K562 (cell line): ENCODE results near the gene XKR7. TPM values are rescaled to one million over a fixed set of nuclear protein-coding genes. Genes with fewer than 3 reads are reported as not detected.

ENCODE experiments used
- ATAC-seq: fragments of 200-7000 bp; cut with Tn5 transposase; 3 replicates; pipeline ENCODE4 v1.9.1; 2020; ENCODE audit warnings: moderate library complexity
- BruUV-seq: library from RNA; stranded (reverse); fragments of 400-500 nt; replicated peaks from 2 replicates; lab custom pipeline; 2021; lab: Mats Ljungman, UMichigan
- CTCF ChIA-PET: fragments of 300-600 bp; formaldehyde crosslinking; extraction: SDS; loops from one replicate; lab custom pipeline; 2021; ENCODE audit warnings: low intra/inter-chr PET ratio; lab: Yijun Ruan, JAX
- POLR2A ChIA-PET: fragments of 300-600, 350-650 bp; sonication (Branson Sonifier 250); formaldehyde crosslinking; extraction: SDS; loops from one replicate; lab custom pipeline; 2021; ENCODE audit warnings: antibody characterized with exemption, inconsistent platforms; lab: Yijun Ruan, JAX
- DNase-seq, 4 experiments: peaks; one replicate each; pipeline versions ENCODE4 v3.0.0 to v3.0.0-alpha.2; 2011 to 2018; ENCODE audit warnings: low spot score in 3 of 4, mixed read lengths in 3 of 4; ENCODE audit errors: extremely low read depth in 1 of 4
- FAIRE-seq: peaks from 2 replicates; lab custom pipeline; 2011; peaks lifted over from hg19 to GRCh38; lab: Jason Lieb, UNC
- H2AFZ ChIP-seq: 2 replicates; pipeline ENCODE4 v1.6.0; 2011; ENCODE audit warnings: low read depth, low read length, control low read depth, inconsistent platforms
- H3K27ac ChIP-seq: fragments of 200-600 bp; 3 replicates; pipeline ENCODE4 v1.8.0; 2011; ENCODE audit warnings: low read depth, mild to moderate bottlenecking, control low read depth, inconsistent platforms, low read length, moderate library complexity, mixed read lengths; ENCODE audit errors: extremely low read depth
- H3K27me3 ChIP-seq, 2 experiments: fragments of 300-600 bp in 1 of 2; 2 replicates in 1 of 2; 3 replicates in 1 of 2; pipeline versions ENCODE4 v1.6.0 to v1.8.0; 2011; ENCODE audit warnings: inconsistent platforms in 2 of 2, low read length in 2 of 2, mild to moderate bottlenecking in 1 of 2, mixed read lengths in 1 of 2, moderate library complexity in 1 of 2; ENCODE audit not compliant: control insufficient read depth in 2 of 2, insufficient read depth in 2 of 2
- H3K36me3 ChIP-seq: fragments of 300-600 bp; 3 replicates; pipeline ENCODE4 v1.8.0; 2011; ENCODE audit warnings: mild to moderate bottlenecking, low read length, inconsistent platforms; ENCODE audit not compliant: control insufficient read depth, insufficient read depth
- H3K4me1 ChIP-seq, 2 experiments: fragments of 200-600 bp in 1 of 2; replicated peaks in 1 of 2; 2 replicates in 1 of 2; 3 replicates in 1 of 2; pipeline versions ENCODE4 v1.5.1 to v1.8.0; 2011; ENCODE audit warnings: inconsistent platforms in 2 of 2, low read length in 2 of 2, mild to moderate bottlenecking in 1 of 2, mixed read lengths in 1 of 2, moderate library complexity in 1 of 2; ENCODE audit not compliant: control insufficient read depth in 2 of 2, insufficient read depth in 2 of 2
- H3K4me2 ChIP-seq: 2 replicates; pipeline ENCODE4 v1.6.1; 2011; ENCODE audit warnings: low read length, control low read depth, inconsistent platforms, mixed read lengths; ENCODE audit not compliant: insufficient read depth
- H3K4me3 ChIP-seq: fragments of 200-600 bp; sonication (generic), shearing (Covaris generic); 2 replicates; pipeline ENCODE4 v1.5.1; 2016; ENCODE audit warnings: control low read depth, inconsistent platforms
- H3K79me2 ChIP-seq: fragments of 200-600 bp; 3 replicates; pipeline ENCODE4 v1.8.0; 2011; ENCODE audit warnings: low read length, inconsistent platforms; ENCODE audit not compliant: control insufficient read depth, insufficient read depth
- H3K9ac ChIP-seq, 2 experiments: 2 replicates each; pipeline versions ENCODE4 v1.6.0 to v1.6.1; 2011; ENCODE audit warnings: low read depth in 2 of 2, low read length in 2 of 2, control low read depth in 1 of 2, inconsistent platforms in 1 of 2, mild to moderate bottlenecking in 1 of 2, mixed read lengths in 1 of 2; ENCODE audit not compliant: insufficient read depth in 1 of 2
- H3K9me1 ChIP-seq: one replicate; pipeline ENCODE4 v1.6.0; 2011; ENCODE audit warnings: inconsistent platforms, mild to moderate bottlenecking, low read length, moderate library complexity; ENCODE audit not compliant: control insufficient read depth, insufficient read depth
- H3K9me3 ChIP-seq: replicated peaks from 2 replicates; pipeline ENCODE4 v1.5.1; 2011; ENCODE audit warnings: low read depth, low read length, inconsistent platforms; ENCODE audit not compliant: control insufficient read depth, insufficient read depth
- H4K20me1 ChIP-seq: replicated peaks from 2 replicates; pipeline ENCODE4 v1.6.1; 2011; ENCODE audit warnings: low read length, inconsistent platforms, mixed read lengths; ENCODE audit not compliant: control insufficient read depth, insufficient read depth
- KAT2B ChIP-seq: IDR thresholded peaks from one replicate; pipeline ENCODE4 v1.6.1; 2012; ENCODE audit warnings: low read depth, mild to moderate bottlenecking, control low read depth, inconsistent platforms, low read length, moderate library complexity
- NONO ChIP-seq, 2 experiments: fragments of 200-400 bp in 1 of 2; fragments of 450-650 bp in 1 of 2; formaldehyde crosslinking in 1 of 2; IDR thresholded peaks; 2 replicates each; pipeline ENCODE4 v1.6.1; 2017; ENCODE audit warnings: low read depth in 2 of 2, mild to moderate bottlenecking in 2 of 2, moderate library complexity in 2 of 2, low read length in 1 of 2
- WGBS: fragments of 100-300 bp; shearing (Covaris generic); methylation state at CpG from one replicate; pipeline ENCODE4 v1.1.6; 2016; ENCODE audit warnings: low coverage, mixed read lengths; ENCODE audit not compliant: insufficient coverage; ENCODE audit errors: missing lambda C conversion rate; 5-methylcytosine and 5-hydroxymethylcytosine counted together
- in situ Hi-C: fragments of 300-500 bp; cut with MboI; formaldehyde crosslinking; loops from 4 replicates; pipeline ENCODE4 v1.15.0; 2018; ENCODE audit warnings: inconsistent platforms, mixed read lengths
- intact Hi-C: fragments of 100-400 bp; cut with micrococcal nuclease; formaldehyde crosslinking; loops from 2 replicates; pipeline ENCODE4 v1.14.2; 2022
- polyA plus RNA-seq, 8 experiments: library from polyadenylated mRNA; depleted of rRNA in 4 of 8; stranded (reverse) in 5 of 8; unstranded in 3 of 8; fragments of >200 nt; fragmentation: Nextera tagmentation in 2 of 8; fragmentation: Illumina TruSeq in 1 of 8; extraction: Ambion mirVana in 2 of 8; extraction: Trizol in 1 of 8; gene quantifications; 2 replicates each; pipeline versions ENCODE4 v1.2.1 to v1.2.3, GENCODE V29; 2011 to 2014; ENCODE audit warnings: inconsistent platforms in 1 of 8, missing spikeins in 1 of 8
- total RNA-seq, 7 experiments: library from RNA; depleted of rRNA in 6 of 7; stranded (reverse); fragments of >200 nt in 6 of 7; fragmentation: Illumina TruSeq in 2 of 7; extraction: Trizol in 2 of 7; gene quantifications; 2 replicates each; pipeline versions ENCODE4 v1.2.1 to v1.2.3, GENCODE V29; 2011 to 2021; ENCODE audit warnings: low replicate concordance in 1 of 7
- TF ChIP-seq, protein P1 (sequence below): fragments of 450-650 bp; IDR thresholded peaks from 2 replicates; pipeline ENCODE4 v1.6.1; 2014; ENCODE audit warnings: low read depth, mild to moderate bottlenecking, moderate library complexity, borderline replicate concordance

XKR7 gene
- total and polyA plus RNA-seq, 9 of the 15 experiments (the other 6 are each of a cell fraction or from before 2014, with no cell fraction given) = 0.02 TPM; not detected in 8

- Histone ChIP-seq H3K4me1 (peaks cover 6 to 19% of the 10 kb centered on the region in 2 experiments; a peak in 4 of 5 replicates), H3K9me1 (no peaks in the 10 kb centered on the region), H3K9ac (no peak overlapping the region), H3K4me3 (no peak overlapping the region), H3K9me3 (no peaks in the 10 kb centered on the region), H3K27ac (no peak overlapping the region), H4K20me1 (0 out of 2 replicates have a peak, but pooled peaks cover 11% of the 10 kb centered on the region), H2AFZ (no peak overlapping the region), H3K27me3 (peaks cover 25 to 57% of the 10 kb centered on the region in 2 experiments), H3K79me2 (no peaks in the 10 kb centered on the region), H3K36me3 (no peaks in the 10 kb centered on the region), H3K4me2 (no peak overlapping the region)
- TF ChIP-seq NONO (IDR thresholded peaks at IDR 0.05; ENCODE audit: low read depth in 2 of 2, low read length in 1 of 2) (no peak), KAT2B (no peak)
- TF ChIP-seq, protein P1, sequence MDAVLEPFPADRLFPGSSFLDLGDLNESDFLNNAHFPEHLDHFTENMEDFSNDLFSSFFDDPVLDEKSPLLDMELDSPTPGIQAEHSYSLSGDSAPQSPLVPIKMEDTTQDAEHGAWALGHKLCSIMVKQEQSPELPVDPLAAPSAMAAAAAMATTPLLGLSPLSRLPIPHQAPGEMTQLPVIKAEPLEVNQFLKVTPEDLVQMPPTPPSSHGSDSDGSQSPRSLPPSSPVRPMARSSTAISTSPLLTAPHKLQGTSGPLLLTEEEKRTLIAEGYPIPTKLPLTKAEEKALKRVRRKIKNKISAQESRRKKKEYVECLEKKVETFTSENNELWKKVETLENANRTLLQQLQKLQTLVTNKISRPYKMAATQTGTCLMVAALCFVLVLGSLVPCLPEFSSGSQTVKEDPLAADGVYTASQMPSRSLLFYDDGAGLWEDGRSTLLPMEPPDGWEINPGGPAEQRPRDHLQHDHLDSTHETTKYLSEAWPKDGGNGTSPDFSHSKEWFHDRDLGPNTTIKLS = no peak
- intact Hi-C loops = no loop called here
- no TSS peak for BruUV-seq
- CTCF ChIA-PET = no interaction called here
- in situ Hi-C loops = loop anchor here (10.0 kb wide), 1 partner anchor 166 kb away; no protein-coding TSS in a partner anchor
- POLR2A ChIA-PET = no interaction called here
- FAIRE-seq (no peak), DNase-seq (no peak), ATAC-seq (no peak)
- WGBS = 0% methylated on average over 4 of the region's 4 CpGs
Observed at GRCh38 chr20:32021091-32021490, 53.1 kb downstream of the XKR7 start.
